GM23248 (cell line): ENCODE results near the gene CYFIP1. TPM values are rescaled to one million over a fixed set of nuclear protein-coding genes. Genes with fewer than 3 reads are reported as not detected.

Experiments
- DNase-seq: peaks from one replicate; pipeline ENCODE4 v3.0.0-alpha.2; 2015
- H2AFZ ChIP-seq: fragments of 200-600 bp; sonication (generic); 2 replicates; pipeline ENCODE4 v1.6.1; 2016; ENCODE audit warnings: antibody characterized with exemption
- H3F3A ChIP-seq: fragments of 200-600 bp; sonication (generic); 2 replicates; pipeline ENCODE4 v1.6.1; 2016; ENCODE audit warnings: mild to moderate bottlenecking, antibody characterized with exemption, mixed run types; ENCODE audit not compliant: insufficient read depth
- H3K27ac ChIP-seq: fragments of 200-600 bp; sonication (generic); 2 replicates; pipeline ENCODE4 v1.5.1; 2016; ENCODE audit warnings: mild to moderate bottlenecking
- H3K27me3 ChIP-seq: fragments of 200-600 bp; sonication (generic); replicated peaks from 2 replicates; pipeline ENCODE4 v1.6.1; 2016; ENCODE audit warnings: mild to moderate bottlenecking; ENCODE audit not compliant: insufficient read depth
- H3K36me3 ChIP-seq: fragments of 200-600 bp; sonication (generic); 2 replicates; pipeline ENCODE4 v1.6.1; 2016; ENCODE audit warnings: low read depth, mild to moderate bottlenecking
- H3K4me1 ChIP-seq: fragments of 200-600 bp; sonication (generic); 2 replicates; pipeline ENCODE4 v1.6.1; 2016; ENCODE audit warnings: mild to moderate bottlenecking; ENCODE audit not compliant: insufficient read depth
- H3K4me2 ChIP-seq: fragments of 200-600 bp; sonication (generic); one replicate; pipeline ENCODE4 v1.6.1; 2016; ENCODE audit warnings: mild to moderate bottlenecking; ENCODE audit not compliant: unreplicated experiment
- H3K4me3 ChIP-seq: fragments of 200-600 bp; sonication (generic); 2 replicates; pipeline ENCODE4 v1.5.1; 2016; ENCODE audit warnings: mild to moderate bottlenecking
- H3K79me2 ChIP-seq: fragments of 200-600 bp; sonication (generic); 2 replicates; pipeline ENCODE4 v1.6.1; 2016; ENCODE audit warnings: mild to moderate bottlenecking; ENCODE audit not compliant: insufficient read depth
- H3K9ac ChIP-seq: fragments of 200-600 bp; sonication (generic); 2 replicates; pipeline ENCODE4 v1.6.1; 2016; ENCODE audit warnings: mild to moderate bottlenecking
- H3K9me2 ChIP-seq: fragments of 200-600 bp; sonication (generic); 2 replicates; pipeline ENCODE4 v1.6.1; 2016; ENCODE audit warnings: mixed run types, mild to moderate bottlenecking, moderate library complexity; ENCODE audit not compliant: insufficient read depth
- H3K9me3 ChIP-seq: fragments of 200-600 bp; sonication (generic); one replicate; pipeline ENCODE4 v1.6.1; 2017; ENCODE audit warnings: low read depth
- H4K20me1 ChIP-seq: fragments of 200-600 bp; sonication (generic); 2 replicates; pipeline ENCODE4 v1.6.0; 2016; ENCODE audit not compliant: insufficient read depth
- EZH2 ChIP-seq: fragments of 200-600 bp; sonication (generic); IDR thresholded peaks from 2 replicates; pipeline ENCODE4 v1.6.1; 2018; ENCODE audit warnings: antibody characterized with exemption, mild to moderate bottlenecking; ENCODE audit not compliant: insufficient read depth, poor library complexity, severe bottlenecking
- EZH2phosphoT487 ChIP-seq: fragments of 200-600 bp; sonication (generic); IDR thresholded peaks from 2 replicates; pipeline ENCODE4 v1.6.1; 2018; ENCODE audit warnings: antibody characterized with exemption, moderate library complexity, mild to moderate bottlenecking, low read depth; ENCODE audit not compliant: insufficient read depth
- WGBS, 2 experiments: methylation state at CpG; one replicate each; pipeline ENCODE4 v1.1.6; 2015 to 2017; ENCODE audit warnings: low lambda C conversion rate in 2 of 2, low coverage in 1 of 2; ENCODE audit errors: missing lambda C conversion rate in 2 of 2; 5-methylcytosine and 5-hydroxymethylcytosine counted together
- in situ Hi-C: fragments of 300-500 bp; cut with MboI; formaldehyde crosslinking; loops from 2 replicates; pipeline ENCODE4 v1.15.0; 2020
- polyA plus RNA-seq: library from polyadenylated mRNA; unstranded; fragments of >200 nt; fragmentation: Nextera tagmentation; extraction: Ambion mirVana; gene quantifications from 2 replicates; pipeline ENCODE4 v1.2.1, GENCODE V29; 2016
- total RNA-seq: library from RNA; depleted of rRNA; stranded (reverse); fragments of >200 nt; shearing (Covaris generic); gene quantifications from 2 replicates; pipeline ENCODE4 v1.2.3, GENCODE V29; 2014

The CYFIP1 gene
- total and polyA plus RNA-seq, 2 experiments from 2014 or later = 80.5 to 129 TPM

DNA sequence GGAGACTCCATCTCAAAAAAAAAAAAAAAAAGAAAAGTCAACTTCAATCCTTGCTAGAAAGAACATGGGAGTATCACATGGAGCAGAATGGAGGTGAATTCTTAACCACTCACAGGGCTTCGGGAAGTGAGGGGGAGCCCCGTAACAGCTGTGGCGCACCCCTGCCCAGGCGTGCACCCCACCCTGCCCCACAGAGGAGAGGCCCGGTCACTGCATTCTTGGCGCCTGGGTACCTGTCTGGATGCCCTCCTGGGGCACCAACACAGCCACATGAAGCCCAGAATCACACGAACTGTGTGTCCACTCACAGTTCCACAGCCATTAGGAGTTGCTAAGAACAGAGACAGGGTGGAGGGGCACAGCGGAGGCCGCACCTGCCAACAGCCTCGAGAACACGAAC is 89.9 kb downstream of the CYFIP1 start:
- H3K9me3 ChIP-seq = no peaks in the 10 kb centered on the region
- DNase-seq = no peak
- no peak overlapping the region for H3K4me3 ChIP-seq
- no peak overlapping the region for H3K4me2 ChIP-seq
- in situ Hi-C loops = no loop called here
- no peak overlapping the region for H3K9ac ChIP-seq
- TF ChIP-seq EZH2phosphoT487 (no peak), EZH2 (no peak)
- no peak overlapping the region for H2AFZ ChIP-seq
- H3K79me2 ChIP-seq = no peaks in the 10 kb centered on the region
- no peaks in the 10 kb centered on the region for H3K9me2 ChIP-seq
- H3K27me3 ChIP-seq = no peaks in the 10 kb centered on the region
- H3K27ac ChIP-seq = no peak overlapping the region
- peaks cover 38% of the 10 kb centered on the region for H3F3A ChIP-seq
- no peaks in the 10 kb centered on the region for H4K20me1 ChIP-seq
- H3K36me3 ChIP-seq = peaks cover 7% of the 10 kb centered on the region
- 94 to 99% methylated on average over 6 to 11 of the region's 11 CpGs for WGBS, 2 experiments
- H3K4me1 ChIP-seq = peaks cover 21% of the 10 kb centered on the region

GRCh38 chr15:22889146-22889818 is 90.9 kb downstream of the CYFIP1 start:
- WGBS, 2 experiments = 90 to 93% methylated on average over 13 to 14 of the region's 14 CpGs
- peaks cover 7% of the 10 kb centered on the region for H3K36me3 ChIP-seq
- no peaks in the 10 kb centered on the region for H3K79me2 ChIP-seq
- H3K27ac ChIP-seq = peak overlapping the region; percentile 93
- in situ Hi-C loops = no loop called here
- no peaks in the 10 kb centered on the region for H3K9me3 ChIP-seq
- no peak overlapping the region for H3K4me2 ChIP-seq
- no peak overlapping the region for H2AFZ ChIP-seq
- peaks cover 21% of the 10 kb centered on the region for H3K4me1 ChIP-seq
- H3K9me2 ChIP-seq = no peaks in the 10 kb centered on the region
- H3K9ac ChIP-seq = no peak overlapping the region
- H3K4me3 ChIP-seq = no peak overlapping the region
- no peaks in the 10 kb centered on the region for H4K20me1 ChIP-seq
- peaks cover 38% of the 10 kb centered on the region for H3F3A ChIP-seq
- no peak for TF ChIP-seq EZH2phosphoT487
- no peak for TF ChIP-seq EZH2
- no peak for DNase-seq
- no peaks in the 10 kb centered on the region for H3K27me3 ChIP-seq

- H3K9ac ChIP-seq = peak overlapping the region; percentile 72
These were observed 91.9 kb downstream of the CYFIP1 start for GRCh38 chr15:22888120-22888859.

DNA sequence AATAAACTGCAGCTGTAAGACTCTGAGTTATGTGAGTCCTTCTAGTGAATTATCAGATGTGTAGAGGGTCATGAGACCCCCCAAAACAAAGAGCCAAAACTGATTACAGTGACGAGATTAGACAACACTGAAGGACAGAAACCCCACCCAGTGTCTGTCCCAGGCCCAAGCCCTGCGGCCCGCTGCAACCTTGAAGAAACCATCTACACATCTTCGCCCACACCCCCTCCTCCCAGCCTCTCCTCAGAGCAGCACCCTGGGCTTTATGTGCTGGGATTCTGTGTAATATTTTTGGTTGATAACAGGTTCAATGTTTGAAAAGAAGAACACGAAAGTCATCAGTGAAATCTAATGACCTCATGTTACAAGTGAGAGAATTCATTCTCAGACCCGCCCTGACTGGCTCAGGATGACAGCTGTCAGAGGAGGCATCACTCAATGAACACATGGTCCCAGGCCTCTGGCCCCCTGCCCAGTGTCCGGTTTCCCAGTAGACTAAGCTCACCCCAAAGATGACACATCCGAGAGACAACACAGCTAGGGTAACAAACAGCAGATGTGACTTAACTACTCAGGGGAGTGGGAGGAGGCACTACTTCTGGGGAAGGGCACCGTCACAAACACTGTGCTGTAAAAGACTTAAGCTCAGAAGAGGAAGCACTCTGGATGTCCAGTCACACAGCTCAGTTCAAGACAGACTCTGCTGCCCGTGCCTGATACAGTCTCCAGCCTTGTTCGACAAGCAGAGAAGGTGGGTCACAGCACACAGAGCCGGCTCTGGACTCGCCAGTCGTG is 92.8 kb downstream of the CYFIP1 start:
- H3K9ac ChIP-seq = peak overlapping the region; percentile 72
- H3K4me3 ChIP-seq = no peak overlapping the region
- TF ChIP-seq EZH2phosphoT487 (no peak), EZH2 (no peak)
- no peaks in the 10 kb centered on the region for H3K27me3 ChIP-seq
- peak overlapping the region; percentile 43 for H3K4me2 ChIP-seq
- H3K27ac ChIP-seq = peak overlapping the region; percentile 93
- H3F3A ChIP-seq = peaks cover 38% of the 10 kb centered on the region
- peaks cover 21% of the 10 kb centered on the region for H3K4me1 ChIP-seq
- peaks cover 5% of the 10 kb centered on the region for H3K36me3 ChIP-seq
- no peaks in the 10 kb centered on the region for H4K20me1 ChIP-seq
- H2AFZ ChIP-seq = no peak overlapping the region
- WGBS, 2 experiments = 58 to 59% methylated on average over 14 of the region's 14 CpGs
- H3K79me2 ChIP-seq = no peaks in the 10 kb centered on the region
- no peaks in the 10 kb centered on the region for H3K9me3 ChIP-seq
- no peaks in the 10 kb centered on the region for H3K9me2 ChIP-seq
- in situ Hi-C loops = no loop called here
- DNase-seq = peak; percentile 87

More at GRCh38 chr15:22888120-22888859, 91.9 kb downstream of the CYFIP1 start:
- Histone ChIP-seq H3K36me3 (peaks cover 7% of the 10 kb centered on the region), H3K79me2 (no peaks in the 10 kb centered on the region), H3K27me3 (no peaks in the 10 kb centered on the region), H3K27ac (peak overlapping the region; percentile 93), H3K9me3 (no peaks in the 10 kb centered on the region), H3K9me2 (no peaks in the 10 kb centered on the region), H3F3A (peaks cover 38% of the 10 kb centered on the region), H3K4me3 (no peak overlapping the region), H4K20me1 (no peaks in the 10 kb centered on the region), H2AFZ (no peak overlapping the region), H3K4me2 (peak overlapping the region; percentile 52), H3K4me1 (peaks cover 21% of the 10 kb centered on the region)
- TF ChIP-seq EZH2 = no peak
- TF ChIP-seq EZH2phosphoT487 = no peak
- in situ Hi-C loops = no loop called here
- DNase-seq = peak; percentile 99
- 73% methylated on average over 9 of the region's 9 CpGs for WGBS, 2 experiments
